K562 treated with DMSO at 1 percent for 4 hours (cell line): ENCODE data around the gene MUTYH. TPM values are rescaled to one million over a fixed set of nuclear protein-coding genes. Genes with fewer than 3 reads are reported as not detected.

Experiments
- total RNA-seq: library from RNA; unstranded; fragments of 300-600 nt; gene quantifications from 2 replicates; pipeline ENCODE4 v1.2.3, GENCODE V29; 2022; ENCODE audit not compliant: insufficient read depth

The MUTYH gene
- 27.2 and 30.3 TPM in 2 replicates for total RNA-seq

GRCh38 chr1:45339789-45340558 is at the start of gene MUTYH, which contains the start of gene TOE1:
Gene MUTYH (minus strand): TSS chr1:45340440. CDS start chr1:45334505, 5,935 bp downstream.
Gene TOE1 (plus strand): TSS chr1:45340170. CDS start chr1:45340253, 83 bp downstream.

DNA sequence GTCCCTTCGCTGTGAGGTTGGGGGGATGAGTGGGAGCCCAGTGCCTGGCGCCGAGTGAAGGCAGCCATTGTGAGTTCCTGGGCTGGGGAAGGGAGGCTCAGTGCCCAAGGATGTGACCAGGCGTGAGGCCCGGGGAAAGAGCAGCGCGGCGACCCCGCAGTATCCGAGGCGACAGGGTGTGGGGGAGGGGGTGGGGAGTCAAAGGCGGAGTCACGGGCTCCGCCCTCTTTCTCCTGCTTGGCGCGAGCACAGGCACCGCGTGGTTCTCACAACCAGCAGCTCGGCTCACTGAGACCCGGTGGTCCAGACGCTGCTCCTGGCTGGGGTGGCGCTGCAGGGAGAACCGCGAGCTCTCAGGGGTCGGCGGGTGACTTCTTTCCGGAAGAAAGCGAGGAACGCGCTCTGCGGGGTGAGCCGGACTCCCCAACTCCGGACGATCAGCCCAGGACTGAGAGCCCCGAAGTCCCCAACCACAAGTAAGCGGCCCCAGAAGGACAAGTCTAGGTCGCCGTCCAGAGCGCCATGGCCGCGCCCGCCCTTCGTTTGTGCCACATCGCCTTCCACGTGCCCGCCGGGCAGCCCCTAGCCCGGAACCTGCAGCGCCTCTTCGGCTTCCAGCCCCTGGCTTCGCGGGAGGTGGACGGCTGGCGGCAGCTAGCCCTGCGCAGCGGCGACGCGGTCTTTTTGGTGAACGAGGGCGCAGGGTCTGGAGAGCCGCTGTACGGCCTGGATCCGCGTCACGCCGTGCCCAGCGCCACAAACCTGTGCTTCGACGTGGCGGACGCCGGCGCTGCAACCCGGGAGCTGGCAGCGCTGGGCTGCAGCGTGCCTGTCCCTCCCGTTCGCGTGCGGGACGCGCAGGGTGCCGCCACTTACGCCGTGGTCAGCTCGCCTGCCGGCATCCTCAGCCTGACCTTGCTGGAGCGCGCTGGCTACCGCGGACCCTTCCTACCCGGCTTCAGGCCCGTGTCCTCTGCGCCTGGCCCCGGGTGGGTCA is 13.3 kb downstream of the MUTYH start, which contains the start of gene HPDL:
Gene HPDL, plus strand, starts transcription at position 269 of the 997 bp plus-strand sequence. Its CDS starts 254 bp downstream, at position 523.

Other genes starting within 250 kb of the MUTYH start
- 0.22 and 1.1 TPM in 2 replicates for gene ZSWIM5, start 133.8 kb downstream of the MUTYH start, total RNA-seq
- 0.94 TPM in 1 of 2 replicates, not detected in the other for gene HPDL, start 13.5 kb downstream of the MUTYH start, total RNA-seq
- gene TOE1, start 270 bp downstream of the MUTYH start, total RNA-seq = 10.5 and 11.0 TPM in 2 replicates
- 11.1 and 13.9 TPM in 2 replicates for gene TESK2, start 150.7 kb upstream of the MUTYH start, total RNA-seq
- 6.0 and 8.0 TPM in 2 replicates for gene CCDC163, start 159.6 kb upstream of the MUTYH start, total RNA-seq
- 1.6 and 2.2 TPM in 2 replicates for gene MMACHC, start 159.9 kb upstream of the MUTYH start, total RNA-seq
- gene PRDX1, start 181.4 kb upstream of the MUTYH start, total RNA-seq = 755 and 873 TPM in 2 replicates
- 246 and 263 TPM in 2 replicates for gene AKR1A1, start 210.4 kb upstream of the MUTYH start, total RNA-seq
- 280 and 363 TPM in 2 replicates for gene NASP, start 243.6 kb upstream of the MUTYH start, total RNA-seq